Peyer's patch (tissue), 4 donors: ENCODE results near the gene CCDC14. TPM values are rescaled to one million over a fixed set of nuclear protein-coding genes. Genes with fewer than 3 reads are reported as not detected.

ENCODE experiments used
- DNase-seq, 3 donors: peaks; one replicate each; pipeline ENCODE4 v3.0.0-alpha.2; 2017 to 2019
- H3K27ac ChIP-seq, 4 donors: fragments of 200-600 bp; sonication (generic); one replicate each; pipeline ENCODE4 v1.5.1; 2016 to 2019
- H3K27me3 ChIP-seq, 2 donors: fragments of 200-600 bp; sonication (generic); one replicate each; pipeline ENCODE4 v1.5.1; 2019
- H3K36me3 ChIP-seq, 3 donors: fragments of 200-600 bp; sonication (generic); one replicate each; pipeline ENCODE4 v1.5.1; 2016 to 2019
- H3K4me1 ChIP-seq, 4 donors: fragments of 200-600 bp; sonication (generic); one replicate each; pipeline ENCODE4 v1.5.1; 2016 to 2019
- H3K4me3 ChIP-seq, 4 donors: fragments of 200-600 bp; sonication (generic); 1 replicate in 3 of 4; 2 replicates in 1 of 4; pipeline ENCODE4 v1.5.1; 2016 to 2019; ENCODE audit warnings: mild to moderate bottlenecking in 1 of 4
- H3K9me3 ChIP-seq, 4 donors: fragments of 200-600 bp; sonication (generic); one replicate each; pipeline ENCODE4 v1.5.1; 2016 to 2019; ENCODE audit warnings: mild to moderate bottlenecking in 1 of 4
- POLR2A ChIP-seq, 2 donors: fragments of 450-650 bp; IDR thresholded peaks; one replicate each; pipeline ENCODE4 v1.5.1; 2017; ENCODE audit warnings: antibody characterized with exemption in 2 of 2, mild to moderate bottlenecking in 2 of 2, moderate library complexity in 2 of 2
- total RNA-seq, 4 donors: library from RNA; depleted of rRNA; stranded (reverse); fragments of >200 nt; gene quantifications; one replicate each; pipeline ENCODE4 v1.1.0, GENCODE V29; 2016
- TF ChIP-seq, protein P1 (sequence below), 6 experiments: fragments of 450-650 bp in 4 of 6; fragments of 200-600 bp in 2 of 6; sonication (generic) in 1 of 6; IDR thresholded peaks; one replicate each; pipeline ENCODE4 v1.5.1; 2017 to 2019; ENCODE audit warnings: antibody characterized with exemption in 6 of 6, mild to moderate bottlenecking in 3 of 6, moderate library complexity in 1 of 6

Gene CCDC14
- total RNA-seq, 4 donors from 2014 or later = 59.5 to 139 (median 80.6) TPM

DNA sequence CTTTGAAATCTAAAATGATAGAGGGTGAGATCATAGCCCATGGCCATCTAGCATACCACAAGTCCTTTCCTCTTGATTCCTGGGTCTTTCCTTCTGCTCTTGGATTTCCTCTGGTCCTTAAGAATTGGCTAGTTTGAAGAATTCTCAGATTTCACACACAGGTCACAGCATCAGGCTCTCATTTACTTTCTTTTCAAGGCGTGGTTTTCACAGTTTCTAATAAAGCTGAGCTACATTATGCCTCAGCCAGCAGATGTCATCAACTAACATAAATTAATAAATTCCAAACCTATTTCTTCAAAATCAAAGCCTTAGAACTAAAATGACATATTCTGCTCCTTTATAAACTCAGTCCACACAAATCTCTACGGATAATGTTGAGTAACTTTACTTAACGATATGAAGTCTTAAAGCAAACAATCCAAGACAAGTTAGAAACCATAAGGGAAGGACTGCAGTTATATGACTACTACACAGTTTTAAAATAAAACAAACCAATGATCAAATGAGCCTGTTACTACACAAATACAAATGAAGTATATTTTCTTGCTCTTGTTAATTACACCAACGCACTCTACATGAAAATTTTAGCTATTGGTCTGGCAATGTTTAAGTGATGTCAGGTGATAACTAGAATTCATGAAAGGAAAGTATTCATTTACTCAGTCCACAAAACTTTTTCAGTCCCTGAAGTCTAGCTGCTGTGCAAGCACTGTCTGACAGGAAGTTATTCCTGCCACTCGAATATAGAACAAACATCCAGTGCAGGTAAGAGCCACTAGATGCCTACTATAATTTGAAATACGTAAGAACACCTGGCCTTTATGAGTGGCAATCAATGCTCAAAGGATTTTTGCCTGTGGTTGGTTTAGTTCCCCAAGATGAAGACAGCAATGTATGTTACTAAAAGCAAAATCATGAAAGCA lies 9.2 kb downstream of the CCDC14 start:
- TF ChIP-seq, protein P1, sequence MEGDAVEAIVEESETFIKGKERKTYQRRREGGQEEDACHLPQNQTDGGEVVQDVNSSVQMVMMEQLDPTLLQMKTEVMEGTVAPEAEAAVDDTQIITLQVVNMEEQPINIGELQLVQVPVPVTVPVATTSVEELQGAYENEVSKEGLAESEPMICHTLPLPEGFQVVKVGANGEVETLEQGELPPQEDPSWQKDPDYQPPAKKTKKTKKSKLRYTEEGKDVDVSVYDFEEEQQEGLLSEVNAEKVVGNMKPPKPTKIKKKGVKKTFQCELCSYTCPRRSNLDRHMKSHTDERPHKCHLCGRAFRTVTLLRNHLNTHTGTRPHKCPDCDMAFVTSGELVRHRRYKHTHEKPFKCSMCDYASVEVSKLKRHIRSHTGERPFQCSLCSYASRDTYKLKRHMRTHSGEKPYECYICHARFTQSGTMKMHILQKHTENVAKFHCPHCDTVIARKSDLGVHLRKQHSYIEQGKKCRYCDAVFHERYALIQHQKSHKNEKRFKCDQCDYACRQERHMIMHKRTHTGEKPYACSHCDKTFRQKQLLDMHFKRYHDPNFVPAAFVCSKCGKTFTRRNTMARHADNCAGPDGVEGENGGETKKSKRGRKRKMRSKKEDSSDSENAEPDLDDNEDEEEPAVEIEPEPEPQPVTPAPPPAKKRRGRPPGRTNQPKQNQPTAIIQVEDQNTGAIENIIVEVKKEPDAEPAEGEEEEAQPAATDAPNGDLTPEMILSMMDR (IDR thresholded peaks at IDR 0.05) = no peak
- no peak for TF ChIP-seq POLR2A (IDR thresholded peaks at IDR 0.05)
- Histone ChIP-seq H3K4me1 (no peaks in the 10 kb centered on the region), H3K27ac (no peak overlapping the region), H3K9me3 (no peaks in the 10 kb centered on the region), H3K27me3 (no peaks in the 10 kb centered on the region), H3K4me3 (no peak overlapping the region), H3K36me3 (peaks cover 0 to 30% (median 0%) of the 10 kb centered on the region in 3 donors)
- no peak for DNase-seq

GRCh38 chr3:123949641-123950040 lies 11.4 kb downstream of the CCDC14 start:
- DNase-seq = no peak
- H3K4me3 ChIP-seq = no peak overlapping the region
- H3K36me3 ChIP-seq = peaks cover 0 to 32% (median 0%) of the 10 kb centered on the region in 3 donors
- H3K4me1 ChIP-seq = no peaks in the 10 kb centered on the region
- no peaks in the 10 kb centered on the region for H3K9me3 ChIP-seq
- H3K27me3 ChIP-seq = no peaks in the 10 kb centered on the region
- TF ChIP-seq, protein P1 (IDR thresholded peaks at IDR 0.05) = no peak
- TF ChIP-seq POLR2A (IDR thresholded peaks at IDR 0.05) = no peak
- no peak overlapping the region for H3K27ac ChIP-seq

DNA sequence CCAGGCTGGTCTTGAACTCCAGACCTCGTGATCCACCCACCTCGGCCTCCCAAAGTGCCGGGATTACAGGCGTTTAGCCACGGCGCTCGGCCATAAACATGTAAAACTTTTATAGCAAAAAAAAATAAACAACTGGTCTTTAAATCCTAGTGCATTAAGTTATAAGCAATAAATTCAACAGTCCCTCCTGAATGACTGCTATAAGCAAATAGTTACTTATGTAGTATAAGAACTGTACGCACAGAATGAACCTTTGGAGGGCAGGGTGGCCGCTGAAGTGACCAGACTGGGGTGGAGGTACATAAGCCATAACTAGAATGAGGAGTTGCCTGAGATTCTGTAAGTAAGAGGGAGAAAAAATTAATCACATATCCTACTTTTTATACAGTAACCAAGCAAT lies 12.6 kb downstream of the CCDC14 start:
- Histone ChIP-seq H3K4me3 (no peak overlapping the region), H3K36me3 (peaks cover 0 to 43% (median 0%) of the 10 kb centered on the region in 3 donors), H3K27ac (no peak overlapping the region), H3K9me3 (no peaks in the 10 kb centered on the region), H3K27me3 (no peaks in the 10 kb centered on the region), H3K4me1 (no peaks in the 10 kb centered on the region)
- no peak for DNase-seq
- TF ChIP-seq, protein P1 (IDR thresholded peaks at IDR 0.05) = no peak
- no peak for TF ChIP-seq POLR2A (IDR thresholded peaks at IDR 0.05)

DNA sequence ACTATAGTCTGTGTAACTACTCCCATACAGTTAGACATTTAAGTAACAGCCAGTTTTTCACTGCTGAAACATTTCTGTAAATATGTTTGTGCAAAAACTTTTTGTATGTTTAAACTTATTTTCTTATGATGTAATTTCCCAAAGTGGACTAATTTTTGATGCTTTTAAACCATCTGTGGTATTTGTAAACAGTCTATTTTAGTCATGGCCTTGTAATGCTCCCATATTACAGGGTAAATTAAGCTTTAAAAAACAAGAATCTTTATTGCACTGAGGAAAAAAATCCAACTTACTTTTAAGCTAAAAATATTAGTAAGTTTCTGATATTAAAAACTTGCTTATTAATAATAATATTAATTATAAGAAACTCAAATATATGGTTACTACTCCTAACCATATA lies 13.5 kb downstream of the CCDC14 start:
- H3K4me1 ChIP-seq = no peaks in the 10 kb centered on the region
- H3K27ac ChIP-seq = no peak overlapping the region
- no peak overlapping the region for H3K4me3 ChIP-seq
- peaks cover 0 to 40% (median 0%) of the 10 kb centered on the region in 3 donors for H3K36me3 ChIP-seq
- no peaks in the 10 kb centered on the region for H3K9me3 ChIP-seq
- no peak for DNase-seq
- TF ChIP-seq, protein P1 (IDR thresholded peaks at IDR 0.05) = no peak
- TF ChIP-seq POLR2A (IDR thresholded peaks at IDR 0.05) = no peak
- no peaks in the 10 kb centered on the region for H3K27me3 ChIP-seq

GRCh38 chr3:123941542-123941941 lies 19.5 kb downstream of the CCDC14 start:
- H3K9me3 ChIP-seq = no peaks in the 10 kb centered on the region
- H3K4me3 ChIP-seq = no peak overlapping the region
- no peaks in the 10 kb centered on the region for H3K4me1 ChIP-seq
- DNase-seq = no peak
- no peak for TF ChIP-seq POLR2A (IDR thresholded peaks at IDR 0.05)
- TF ChIP-seq, protein P1 (IDR thresholded peaks at IDR 0.05) = no peak
- H3K27me3 ChIP-seq = no peaks in the 10 kb centered on the region
- H3K36me3 ChIP-seq = peaks cover 0 to 23% (median 0%) of the 10 kb centered on the region in 3 donors
- H3K27ac ChIP-seq = no peak overlapping the region
